ENCODE measurements around the gene APP. TPM values are rescaled to one million over a fixed set of nuclear protein-coding genes. Genes with fewer than 3 reads are reported as not detected.

The APP gene
- 412 and 694 TPM in 2 replicates for total RNA-seq

GRCh38 chr21:26170471-26171257 is at the start of gene APP:
APP (minus strand) TSS chr21:26170770; CDS start chr21:26170620, 150 bp downstream.

Small RNA genes within 50 kb of the gene (small RNA-seq; reads per million reads assigned to genes)
- not detected for gene RNU6-123P
- gene RNU6-926P: not detected

All from placental epithelial cell (primary cell).